ENCODE data around the gene RALB. TPM values are rescaled to one million over a fixed set of nuclear protein-coding genes. Genes with fewer than 3 reads are reported as not detected.

The RALB gene
- total RNA-seq, 6 experiments from 2014 or later = 60.1 to 72.5 (median 69.2) TPM

- no peak overlapping the region for H3K27ac Mint-ChIP-seq
These were observed 33.4 kb upstream of the RALB start for GRCh38 chr2:120219291-120219690.

GRCh38 chr2:120219766-120220165, 32.9 kb upstream of the RALB start:
- H3K27ac Mint-ChIP-seq = no peak overlapping the region
- H3K27me3 Mint-ChIP-seq (ENCODE audit: insufficient read depth) = no peaks in the 10 kb centered on the region; the same call in 1 of the 2 replicates
- no peak overlapping the region for H3K4me3 Mint-ChIP-seq
- peaks cover 11% of the 10 kb centered on the region for H3K9me3 Mint-ChIP-seq
- H3K36me3 Mint-ChIP-seq (ENCODE audit: low read depth) = peaks cover 33% of the 10 kb centered on the region
- no peak for DNase-seq
- H3K4me1 Mint-ChIP-seq (ENCODE audit: low read depth) = peaks cover 38% of the 10 kb centered on the region
- no peak for TF ChIP-seq CTCF (IDR thresholded peaks at IDR 0.05)

More at GRCh38 chr2:120219291-120219690, 33.4 kb upstream of the RALB start:
- H3K4me1 Mint-ChIP-seq (ENCODE audit: low read depth) = peaks cover 37% of the 10 kb centered on the region
- DNase-seq = no peak
- H3K9me3 Mint-ChIP-seq = peaks cover 11% of the 10 kb centered on the region
- H3K27me3 Mint-ChIP-seq (ENCODE audit: insufficient read depth) = no peaks in the 10 kb centered on the region; the same call in 1 of the 2 replicates
- no peak overlapping the region for H3K4me3 Mint-ChIP-seq
- no peak for TF ChIP-seq CTCF (IDR thresholded peaks at IDR 0.05)
- peaks cover 33% of the 10 kb centered on the region for H3K36me3 Mint-ChIP-seq (ENCODE audit: low read depth)

- H3K9me3 Mint-ChIP-seq = peaks cover 11% of the 10 kb centered on the region
- H3K4me3 Mint-ChIP-seq = peak overlapping the region; percentile 82; the same call in 1 of the 2 replicates
- H3K27me3 Mint-ChIP-seq (ENCODE audit: insufficient read depth) = peaks cover 2% of the 10 kb centered on the region; the same call in 1 of the 2 replicates
These were observed 31.9 kb upstream of the RALB start for GRCh38 chr2:120220756-120221155.

GRCh38 chr2:120221616-120222015, 31.0 kb upstream of the RALB start:
- Mint-ChIP-seq H3K9me3 (peaks cover 11% of the 10 kb centered on the region), H3K36me3 (ENCODE audit: low read depth) (peaks cover 33% of the 10 kb centered on the region), H3K27me3 (ENCODE audit: insufficient read depth) (peaks cover 2% of the 10 kb centered on the region; the same call in 1 of the 2 replicates), H3K4me1 (ENCODE audit: low read depth) (peaks cover 38% of the 10 kb centered on the region), H3K27ac (peak overlapping the region; percentile 80; the same call in 1 of the 2 replicates), H3K4me3 (peak overlapping the region; percentile 82)
- no peak for TF ChIP-seq CTCF (IDR thresholded peaks at IDR 0.05)
- DNase-seq = no peak

More at GRCh38 chr2:120220756-120221155, 31.9 kb upstream of the RALB start:
- DNase-seq = no peak
- Mint-ChIP-seq H3K4me1 (ENCODE audit: low read depth) (peaks cover 38% of the 10 kb centered on the region), H3K36me3 (ENCODE audit: low read depth) (peaks cover 33% of the 10 kb centered on the region), H3K27ac (no peak overlapping the region)
- no peak for TF ChIP-seq CTCF (IDR thresholded peaks at IDR 0.05)

GRCh38 chr2:120222186-120223033, 30.2 kb upstream of the RALB start:
- DNase-seq = no peak
- Mint-ChIP-seq H3K36me3 (ENCODE audit: low read depth) (peaks cover 33% of the 10 kb centered on the region), H3K27ac (peak overlapping the region; percentile 80)

More at GRCh38 chr2:120222186-120223033, 30.2 kb upstream of the RALB start:
- peaks cover 38% of the 10 kb centered on the region for H3K4me1 Mint-ChIP-seq (ENCODE audit: low read depth)
- H3K27me3 Mint-ChIP-seq (ENCODE audit: insufficient read depth) = peaks cover 2% of the 10 kb centered on the region; the same call in 1 of the 2 replicates
- H3K4me3 Mint-ChIP-seq = peak overlapping the region; percentile 82
- H3K9me3 Mint-ChIP-seq = peaks cover 11% of the 10 kb centered on the region
- TF ChIP-seq CTCF (IDR thresholded peaks at IDR 0.05) = no peak

All from HFFc6 (cell line).